Activated naive CD8-positive, alpha-beta T cell (primary cell): ENCODE data around the gene MRPL49.
"Not testable (repeated sequence)": the region's sequence is repeated elsewhere in the genome, so short reads cannot be mapped to it uniquely, and the experiment has no call there.

Experiments used
- H3K27ac Mint-ChIP-seq: one replicate; pipeline ENCODE4 v1.8.0; 2021; ENCODE audit warnings: mixed read lengths
- H3K27me3 Mint-ChIP-seq: one replicate; pipeline ENCODE4 v1.8.0; 2021; ENCODE audit warnings: mixed read lengths
- H3K36me3 Mint-ChIP-seq: one replicate; pipeline ENCODE4 v1.8.0; 2021; ENCODE audit warnings: mixed read lengths
- H3K4me1 Mint-ChIP-seq: one replicate; pipeline ENCODE4 v1.8.0; 2021; ENCODE audit warnings: low read depth, mixed read lengths
- H3K4me3 Mint-ChIP-seq: one replicate; pipeline ENCODE4 v1.8.0; 2021; ENCODE audit warnings: mild to moderate bottlenecking, mixed read lengths
- H3K9me3 Mint-ChIP-seq: one replicate; pipeline ENCODE4 v1.8.0; 2021; ENCODE audit warnings: low read depth, mixed read lengths

MRPL49 gene

DNA sequence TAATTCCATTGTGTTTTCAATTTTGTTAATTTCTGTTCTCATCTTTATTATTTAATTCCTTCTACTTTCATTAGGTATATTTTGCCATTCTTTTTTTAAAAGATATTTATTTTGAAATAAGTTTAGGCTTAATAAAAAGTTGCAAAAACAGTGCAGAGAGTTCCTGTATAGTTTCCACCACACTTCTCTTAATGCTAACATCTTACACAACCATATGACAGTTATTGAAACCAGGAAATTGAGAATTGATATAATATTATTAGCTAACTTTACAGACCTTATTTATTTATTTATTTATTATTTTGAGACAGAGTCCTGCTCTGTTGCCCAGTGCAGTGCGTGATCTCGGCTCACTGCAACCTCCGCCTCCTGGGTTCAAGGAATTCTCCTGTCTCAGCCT, 34.1 kb downstream of the MRPL49 start:
- Mint-ChIP-seq H3K9me3 (no peaks in the 10 kb centered on the region), H3K36me3 (no peaks in the 10 kb centered on the region), H3K27me3 (peaks cover 7% of the 10 kb centered on the region), H3K4me3 (no peak overlapping the region), H3K4me1 (peaks cover 1% of the 10 kb centered on the region), H3K27ac (no peak overlapping the region)

DNA sequence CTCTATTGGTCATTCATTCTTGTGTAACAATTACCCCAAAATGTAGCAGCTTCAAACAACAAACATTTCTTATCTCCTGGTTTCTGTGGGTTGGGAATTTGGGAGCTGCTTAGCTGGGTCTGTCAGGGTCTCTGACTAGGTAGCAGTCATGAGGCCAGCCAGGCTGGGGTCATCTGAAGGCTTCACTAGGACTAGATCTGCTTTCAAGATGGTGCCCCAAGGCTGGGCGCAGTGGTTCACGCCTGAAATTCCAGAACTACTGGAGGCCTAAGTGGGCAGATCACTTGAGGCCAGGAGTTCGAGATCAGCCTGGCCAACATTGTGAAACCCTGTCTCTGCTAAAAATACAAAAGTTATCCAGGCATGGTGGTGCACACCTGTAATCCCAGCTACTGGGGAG, 34.8 kb downstream of the MRPL49 start:
- H3K4me1 Mint-ChIP-seq, result peaks cover 1% of the 10 kb centered on the region
- no peak overlapping the region for H3K27ac Mint-ChIP-seq
- H3K4me3 Mint-ChIP-seq, result no peak overlapping the region
- no peaks in the 10 kb centered on the region for H3K36me3 Mint-ChIP-seq
- H3K9me3 Mint-ChIP-seq, result no peaks in the 10 kb centered on the region
- H3K27me3 Mint-ChIP-seq, result peaks cover 5% of the 10 kb centered on the region

DNA sequence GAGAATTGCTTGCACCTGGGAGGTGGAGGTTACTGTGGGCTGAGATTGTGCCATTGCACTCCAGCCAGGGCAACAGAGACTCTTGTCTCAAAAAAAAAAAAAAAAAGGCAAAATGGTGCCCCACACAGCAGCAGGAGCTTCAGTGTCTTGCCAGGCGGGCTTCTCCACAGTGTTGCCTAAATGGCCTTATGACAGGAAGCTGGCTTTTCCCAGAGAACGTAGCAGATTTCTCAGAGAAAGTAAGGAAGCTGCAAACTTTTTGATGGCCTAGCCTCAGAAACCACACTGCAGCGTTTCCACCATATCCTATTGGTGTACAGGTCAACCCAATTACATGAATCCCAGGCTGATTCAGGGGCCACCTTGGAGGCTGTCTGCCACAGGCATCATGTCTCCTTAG, 35.2 kb downstream of the MRPL49 start:
- Mint-ChIP-seq H3K27ac (no peak overlapping the region), H3K36me3 (no peaks in the 10 kb centered on the region), H3K4me3 (no peak overlapping the region), H3K4me1 (no peaks in the 10 kb centered on the region), H3K27me3 (peaks cover 5% of the 10 kb centered on the region), H3K9me3 (no peaks in the 10 kb centered on the region)

DNA sequence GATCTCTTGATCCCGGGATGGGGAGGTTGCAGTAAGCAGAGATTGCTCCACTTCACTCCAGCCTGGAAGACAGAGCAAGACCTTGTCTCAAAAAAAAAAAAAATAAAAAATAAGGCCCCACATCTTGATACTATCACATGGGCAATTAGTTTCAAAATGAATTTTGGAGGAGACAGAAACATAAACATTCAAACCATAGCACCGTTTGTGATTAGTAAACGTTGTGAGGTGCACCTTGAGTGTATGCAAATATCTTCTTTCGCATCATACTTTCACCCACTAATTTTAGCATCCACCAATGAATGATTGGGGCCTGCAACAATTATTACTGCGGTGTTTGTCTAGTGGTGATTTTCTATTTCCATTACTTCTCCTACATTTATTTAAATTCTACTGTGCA, 36.9 kb downstream of the MRPL49 start:
- Mint-ChIP-seq H3K36me3 (no peaks in the 10 kb centered on the region), H3K27ac (no peak overlapping the region), H3K9me3 (no peaks in the 10 kb centered on the region), H3K27me3 (peaks cover 2% of the 10 kb centered on the region), H3K4me3 (no peak overlapping the region), H3K4me1 (no peaks in the 10 kb centered on the region)

DNA sequence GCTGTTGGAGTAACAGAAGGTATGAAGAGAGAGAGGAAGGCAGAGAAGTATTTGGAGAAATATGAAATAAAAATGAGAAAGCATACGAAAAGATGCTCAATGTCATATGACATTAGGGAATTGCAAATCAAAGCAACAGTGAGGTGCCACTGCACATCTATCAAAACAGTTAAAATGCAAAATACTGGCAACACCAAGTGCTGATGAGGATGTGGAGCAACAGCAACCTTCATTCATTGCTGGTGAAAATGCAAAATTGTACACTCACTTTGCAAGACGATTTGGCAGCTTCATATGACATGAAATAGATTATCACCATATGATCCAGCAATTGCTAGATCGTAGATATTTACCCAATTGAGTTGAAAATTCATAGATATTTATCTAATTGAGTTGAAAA, 38.5 kb downstream of the MRPL49 start:
- Mint-ChIP-seq H3K4me1 (no peaks in the 10 kb centered on the region), H3K4me3 (no peak overlapping the region), H3K9me3 (no peaks in the 10 kb centered on the region), H3K27me3 (peaks cover 2% of the 10 kb centered on the region), H3K27ac (no peak overlapping the region), H3K36me3 (no peaks in the 10 kb centered on the region)

DNA sequence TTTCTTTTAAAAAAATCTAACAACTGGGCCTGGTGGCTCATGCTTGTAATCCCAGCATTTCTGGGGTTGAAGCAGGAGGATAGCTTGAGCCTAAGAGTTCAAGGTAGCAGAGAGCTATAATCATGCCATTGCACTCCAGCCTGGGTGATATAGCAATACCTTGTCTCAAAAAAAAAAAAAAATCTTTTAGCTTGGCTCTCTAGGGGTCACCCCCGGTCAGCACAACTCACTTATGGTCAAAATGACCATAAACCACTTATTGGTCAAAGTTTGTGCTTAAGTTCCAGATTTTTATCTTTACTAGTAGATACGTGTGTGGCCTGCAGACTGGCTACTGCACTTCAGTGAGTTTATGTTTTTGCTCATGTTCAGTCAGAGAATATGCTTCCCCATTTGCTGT, 41.6 kb downstream of the MRPL49 start:
- Mint-ChIP-seq H3K4me3 (no peak overlapping the region), H3K9me3 (no peaks in the 10 kb centered on the region), H3K27me3 (no peaks in the 10 kb centered on the region), H3K27ac (no peak overlapping the region), H3K4me1 (no peaks in the 10 kb centered on the region), H3K36me3 (no peaks in the 10 kb centered on the region)

DNA sequence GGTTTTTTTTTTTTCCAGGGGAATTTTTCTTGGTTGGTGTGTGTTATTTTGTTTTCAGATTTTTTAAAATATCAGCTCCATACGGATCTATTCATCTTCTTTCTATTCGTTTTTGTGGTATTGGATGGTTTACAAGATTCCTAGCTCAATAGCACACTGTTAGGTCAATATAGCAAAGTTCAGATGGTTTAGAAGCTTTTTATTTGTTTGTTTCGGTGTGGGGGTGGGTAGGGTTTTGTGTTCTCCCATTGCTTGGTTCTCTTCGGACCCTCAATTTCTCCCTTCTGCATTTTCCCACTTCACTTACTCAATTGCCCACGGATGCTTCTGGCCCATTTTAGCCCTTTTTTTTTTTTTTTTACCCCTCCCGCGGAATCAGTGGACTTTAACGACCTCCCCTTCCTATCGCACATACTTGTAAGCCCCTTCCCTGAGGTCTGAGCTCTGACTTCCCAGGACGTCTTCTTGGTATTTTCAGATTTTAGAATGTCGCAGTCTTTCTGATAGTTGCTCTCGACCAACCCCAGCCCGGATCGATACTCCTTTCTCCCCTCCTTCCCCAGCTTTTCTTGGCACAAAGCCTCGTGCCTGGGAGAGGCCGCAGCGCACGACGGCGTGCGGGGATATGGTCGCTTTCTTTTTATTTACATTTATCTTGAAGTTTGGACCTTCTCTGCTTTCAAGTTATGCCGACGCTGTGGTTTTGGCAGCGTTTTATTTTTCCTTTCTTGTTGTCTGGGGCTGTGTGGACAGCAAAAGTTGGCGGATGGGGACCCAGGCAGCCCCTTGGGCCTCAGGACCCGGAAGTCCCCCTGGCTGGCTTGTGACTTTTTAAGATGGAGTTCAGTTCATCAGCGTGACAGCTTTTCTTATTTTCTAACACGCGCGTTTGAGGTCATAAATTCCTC, 43.5 kb downstream of the MRPL49 start:
- no peak overlapping the region for H3K4me3 Mint-ChIP-seq
- no peaks in the 10 kb centered on the region for H3K27me3 Mint-ChIP-seq
- no peaks in the 10 kb centered on the region for H3K36me3 Mint-ChIP-seq
- H3K27ac Mint-ChIP-seq, result no peak overlapping the region
- no peaks in the 10 kb centered on the region for H3K4me1 Mint-ChIP-seq
- H3K9me3 Mint-ChIP-seq, result no peaks in the 10 kb centered on the region

DNA sequence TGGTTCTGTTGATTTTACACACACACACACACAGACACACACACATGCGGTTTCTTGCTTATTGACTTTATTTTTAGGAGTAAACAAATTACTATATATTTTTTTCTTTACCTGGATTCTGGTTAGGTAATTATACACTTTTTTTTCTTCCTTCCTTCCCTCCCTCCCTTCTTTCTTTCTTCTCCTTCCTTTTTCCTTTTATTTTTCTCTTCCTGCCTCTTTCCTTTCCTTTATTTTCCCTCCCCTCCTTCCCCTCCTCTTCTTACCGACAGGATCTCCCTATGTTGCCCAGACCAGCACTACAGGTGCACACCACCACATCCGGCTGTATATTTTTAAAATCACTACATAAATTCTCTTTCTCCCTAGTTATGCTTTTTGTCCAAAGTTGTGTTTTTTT, 44.8 kb downstream of the MRPL49 start:
- H3K27ac Mint-ChIP-seq, result no peak overlapping the region
- H3K4me1 Mint-ChIP-seq, result no peaks in the 10 kb centered on the region
- no peaks in the 10 kb centered on the region for H3K36me3 Mint-ChIP-seq
- H3K4me3 Mint-ChIP-seq, result no peak overlapping the region
- H3K27me3 Mint-ChIP-seq, result no peaks in the 10 kb centered on the region
- H3K9me3 Mint-ChIP-seq, result no peaks in the 10 kb centered on the region

DNA sequence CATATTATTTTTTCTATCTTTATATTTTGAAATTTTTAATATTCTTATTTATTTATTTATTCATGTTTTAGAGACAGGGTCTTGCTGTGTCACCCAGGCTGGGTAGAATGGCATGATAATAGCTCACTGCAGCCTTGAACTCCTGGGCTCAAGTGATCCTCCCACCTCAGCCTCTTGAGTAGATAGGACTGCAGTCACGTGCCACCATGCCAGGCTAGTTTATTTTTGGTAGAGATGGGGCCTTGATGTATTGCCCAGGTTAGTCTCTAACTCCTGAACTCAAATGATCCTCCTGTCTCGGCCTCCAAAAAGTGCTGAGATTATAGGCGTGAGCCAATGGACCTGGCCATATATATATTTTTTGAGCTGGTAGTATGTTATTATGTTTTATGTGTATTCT, 45.5 kb downstream of the MRPL49 start:
- no peaks in the 10 kb centered on the region for H3K27me3 Mint-ChIP-seq
- no peaks in the 10 kb centered on the region for H3K36me3 Mint-ChIP-seq
- H3K4me1 Mint-ChIP-seq, result no peaks in the 10 kb centered on the region
- no peak overlapping the region for H3K27ac Mint-ChIP-seq
- H3K4me3 Mint-ChIP-seq, result no peak overlapping the region
- H3K9me3 Mint-ChIP-seq, result no peaks in the 10 kb centered on the region

DNA sequence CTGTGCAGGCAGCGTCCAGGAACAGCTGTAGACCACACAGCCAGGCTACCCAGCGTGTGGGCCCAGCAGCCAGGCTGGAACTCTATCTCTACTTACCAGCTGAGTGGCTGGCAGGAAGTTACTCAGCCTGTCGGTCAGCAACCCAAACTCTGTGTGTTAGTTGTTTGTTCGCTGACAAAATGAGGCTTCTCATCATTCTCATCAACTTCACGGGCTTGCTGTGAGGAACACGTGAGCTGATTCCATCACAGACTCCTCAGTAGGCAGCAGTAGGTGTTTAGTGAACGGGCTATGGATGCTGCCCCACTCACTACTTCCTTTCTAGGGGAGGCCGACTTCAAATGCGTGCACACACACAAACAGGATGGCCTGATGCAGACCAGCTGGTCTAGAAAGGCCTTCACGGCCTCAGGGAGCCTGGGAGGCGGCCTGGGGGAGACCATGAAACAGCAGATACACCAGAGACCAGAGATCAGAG, 47.1 kb downstream of the MRPL49 start:
- no peak overlapping the region for H3K27ac Mint-ChIP-seq
- H3K4me3 Mint-ChIP-seq, result no peak overlapping the region
- no peaks in the 10 kb centered on the region for H3K36me3 Mint-ChIP-seq
- no peaks in the 10 kb centered on the region for H3K27me3 Mint-ChIP-seq
- no peaks in the 10 kb centered on the region for H3K9me3 Mint-ChIP-seq
- H3K4me1 Mint-ChIP-seq, result no peaks in the 10 kb centered on the region

DNA sequence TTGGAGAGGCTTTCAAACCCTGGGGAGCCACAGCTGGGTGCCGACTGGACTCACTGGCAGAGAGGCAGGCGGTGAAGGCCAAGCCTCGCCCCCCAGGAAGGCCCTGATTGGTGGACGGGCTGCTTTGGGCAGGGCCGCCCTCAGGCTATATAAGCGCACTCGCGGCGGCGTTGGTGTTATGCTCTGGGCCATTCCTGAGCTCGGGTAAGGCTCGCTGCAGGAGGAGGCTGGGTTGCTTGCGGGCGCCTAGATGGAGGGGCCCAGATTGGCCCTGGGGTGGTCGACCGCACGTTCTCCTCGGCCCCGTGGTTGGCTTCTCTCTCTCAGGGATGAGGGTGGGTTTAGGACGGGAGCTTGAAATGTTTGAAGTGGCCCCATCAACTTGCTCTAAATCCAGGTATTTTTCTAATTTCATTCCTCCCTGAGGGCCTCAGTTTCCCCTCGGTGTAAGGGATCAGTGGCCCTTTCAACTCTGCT, 48.0 kb downstream of the MRPL49 start, which contains the start of gene SPDYC:
Gene SPDYC, plus strand, starts transcription at position 176 of the 477 bp plus-strand sequence. CDS start 1,125 bp downstream, outside the sequence.
- Mint-ChIP-seq H3K27ac (no peak within 1 kb of the TSS), H3K4me1 (no peaks in the 10 kb centered on the region), H3K36me3 (no peaks in the 10 kb centered on the region), H3K9me3 (no peaks in the 10 kb centered on the region), H3K27me3 (no peaks in the 10 kb centered on the region), H3K4me3 (no peak within 1 kb of the TSS)

DNA sequence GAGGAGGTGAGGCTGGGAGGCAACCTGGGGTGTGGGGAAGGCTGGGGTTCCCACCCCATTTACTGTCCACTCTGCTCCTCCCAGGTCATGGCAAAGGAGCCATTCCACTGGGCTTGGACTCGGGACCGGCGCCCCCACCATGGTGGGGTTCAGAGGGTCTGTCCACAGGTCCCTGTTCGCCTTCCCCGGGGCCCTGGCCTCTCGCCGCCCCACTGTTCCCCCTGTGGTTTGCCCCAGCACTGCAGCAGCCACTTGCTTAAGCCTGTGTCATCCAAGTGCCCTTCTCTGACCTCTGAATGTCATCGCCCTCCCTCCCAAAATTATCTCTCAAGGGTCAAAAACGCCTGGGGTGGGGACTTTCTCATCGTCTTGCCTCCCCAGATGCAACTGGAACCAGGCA, 50.5 kb downstream of the MRPL49 start:
- H3K27me3 Mint-ChIP-seq, result no peaks in the 10 kb centered on the region
- H3K4me1 Mint-ChIP-seq, result no peaks in the 10 kb centered on the region
- H3K9me3 Mint-ChIP-seq, result no peaks in the 10 kb centered on the region
- no peak overlapping the region for H3K27ac Mint-ChIP-seq
- H3K4me3 Mint-ChIP-seq, result no peak overlapping the region
- H3K36me3 Mint-ChIP-seq, result no peaks in the 10 kb centered on the region

DNA sequence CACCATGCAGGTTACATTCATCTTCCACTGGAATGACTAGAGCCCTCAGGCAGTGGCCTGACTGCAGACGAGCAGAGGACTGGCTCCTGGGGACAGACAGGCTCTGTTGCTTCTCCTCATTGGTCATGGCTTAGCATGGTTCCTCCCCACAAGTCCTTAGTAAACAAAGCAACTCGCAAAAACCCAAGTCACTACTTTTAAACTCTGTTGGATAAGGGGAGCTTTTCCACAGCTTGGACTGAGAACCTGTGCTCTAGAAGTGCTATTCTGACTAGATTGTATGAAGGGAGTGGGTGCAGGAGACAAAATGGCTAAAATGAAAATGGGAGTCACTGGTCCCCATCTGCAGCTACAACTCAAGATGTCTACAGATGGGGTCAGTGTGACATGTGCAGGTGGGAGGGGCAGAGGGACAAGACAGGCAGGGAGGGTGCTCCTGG, 52.5 kb downstream of the MRPL49 start:
- H3K36me3 Mint-ChIP-seq, H3K4me3 Mint-ChIP-seq, H3K4me1 Mint-ChIP-seq, H3K27ac Mint-ChIP-seq, H3K9me3 Mint-ChIP-seq, H3K27me3 Mint-ChIP-seq: not testable (repeated sequence)
